Fibroblast of mammary gland (primary cell): Measurements from ENCODE around the gene PPP3CA.

ENCODE experiments used
- DNase-seq: peaks from one replicate; pipeline ENCODE4 v3.0.0-alpha.2; 2010; ENCODE audit warnings: low read depth
- H3K4me3 ChIP-seq: 2 replicates; pipeline ENCODE4 v1.5.1; 2011; ENCODE audit warnings: low read depth, mild to moderate bottlenecking, low read length, moderate library complexity; ENCODE audit not compliant: control insufficient read depth
- CTCF ChIP-seq: conservative IDR thresholded peaks from 2 replicates; pipeline ENCODE4 v1.5.1; 2011; ENCODE audit warnings: low read depth, low read length, inconsistent platforms; ENCODE audit not compliant: control insufficient read depth, insufficient read depth

The PPP3CA gene

GRCh38 chr4:101355767-101356702, 8.7 kb upstream of the PPP3CA start:
- TF ChIP-seq CTCF, result no peak
- peak; percentile 91 for DNase-seq
- H3K4me3 ChIP-seq, result no peak overlapping the region

GRCh38 chr4:101355246-101355645, 7.9 kb upstream of the PPP3CA start:
- TF ChIP-seq CTCF, result no peak
- H3K4me3 ChIP-seq, result no peak overlapping the region

GRCh38 chr4:101349801-101350064, 2.4 kb upstream of the PPP3CA start:
- no peak overlapping the region for H3K4me3 ChIP-seq
- no peak for TF ChIP-seq CTCF
- no peak for DNase-seq

More at GRCh38 chr4:101355246-101355645, 7.9 kb upstream of the PPP3CA start:
- no peak for DNase-seq

GRCh38 chr4:101348995-101349800, 1.9 kb upstream of the PPP3CA start:
- no peak for TF ChIP-seq CTCF
- DNase-seq, result peak; percentile 35
- no peak overlapping the region for H3K4me3 ChIP-seq

- TF ChIP-seq CTCF, result no peak
- peak overlapping the region; percentile 85 for H3K4me3 ChIP-seq
- no peak for DNase-seq
Observed at GRCh38 chr4:101348367-101348827, 1.1 kb upstream of the PPP3CA start.

GRCh38 chr4:101347557-101348366, 436 bp upstream of the PPP3CA start:
- no peak for TF ChIP-seq CTCF
- DNase-seq, result peak; percentile 94
- H3K4me3 ChIP-seq, result peak overlapping the region; percentile 85
